ENCODE measurements around the gene IFT80. TPM values are rescaled to one million over a fixed set of nuclear protein-coding genes. Genes with fewer than 3 reads are reported as not detected.

IFT80 gene
- total RNA-seq, 3 donors from 2014 or later: 5.5 to 10.1 (median 6.5) TPM

Other genes starting within 250 kb of the IFT80 start
- gene C3orf80, start 173.8 kb downstream of the IFT80 start, total RNA-seq: under 1 TPM in 1 of 3 donors, not detected in 2; 0.13 TPM
- gene SMC4, start 425 bp upstream of the IFT80 start, total RNA-seq: 10 to 100 TPM; 56.6 to 69.0 (median 66.0) TPM
- 10 to 100 TPM; 15.1 to 16.5 (median 15.3) TPM for gene TRIM59, start 50.6 kb upstream of the IFT80 start, total RNA-seq
- 100 to 1,000 TPM in 1 of 3 donors, 10 to 100 TPM in 2; 98.1 to 102 (median 99.4) TPM for gene KPNA4, start 166.3 kb upstream of the IFT80 start, total RNA-seq